Measurements from ENCODE around the gene CRYBB1.

GRCh38 chr22:26599505-26599904, 18.3 kb downstream of the CRYBB1 start:
- TF ChIP-seq POLR2AphosphoS5 (IDR thresholded peaks at IDR 0.05; ENCODE audit: low read depth, low read length), result no peak
- no peak for TF ChIP-seq TAF1 (IDR thresholded peaks at IDR 0.05; ENCODE audit: borderline replicate concordance, insufficient read depth, low read length)
- no peak for TF ChIP-seq SIN3A (IDR thresholded peaks at IDR 0.05; ENCODE audit: borderline replicate concordance, insufficient read depth, low read length)
- TF ChIP-seq FOXP2 (optimal IDR thresholded peaks at IDR 0.05; ENCODE audit: borderline replicate concordance, extremely low read depth, extremely low read length, insufficient read depth), result no peak

Data from PFSK-1 (cell line).